PC-3 (cell line): Measurements from ENCODE around the gene TRPM1. TPM values are rescaled to one million over a fixed set of nuclear protein-coding genes. Genes with fewer than 3 reads are reported as not detected.

Experiments
- ATAC-seq: fragments of 200-7000 bp; cut with Tn5 transposase; 2 replicates; pipeline ENCODE4 v1.9.1; 2020; ENCODE audit warnings: mild to moderate bottlenecking, moderate library complexity
- BruUV-seq: library from RNA; stranded (reverse); fragments of 400-500 nt; replicated peaks from 2 replicates; lab custom pipeline; 2021; lab: Mats Ljungman, UMichigan
- CTCF ChIA-PET: fragments of 300-600 bp; sonication (Branson Sonifier 250); formaldehyde crosslinking; loops from one replicate; lab custom pipeline; 2022; ENCODE audit warnings: antibody characterized with exemption; lab: Charles Lee
- POLR2A ChIA-PET: fragments of 300-600 bp; sonication (Branson Sonifier 250); formaldehyde crosslinking; loops from one replicate; lab custom pipeline; 2022; ENCODE audit warnings: antibody characterized with exemption; ENCODE audit not compliant: unreplicated experiment; lab: Charles Lee
- DNase-seq: peaks from one replicate; pipeline ENCODE4 v3.0.0-alpha.2; 2015
- H2AFZ ChIP-seq: fragments of 300-600 bp; sonication (generic); 2 replicates; pipeline ENCODE4 v1.6.0; 2016; ENCODE audit warnings: antibody characterized with exemption, low read length
- H3F3A ChIP-seq: fragments of 300-600 bp; sonication (generic); one replicate; pipeline ENCODE4 v1.6.0; 2017; ENCODE audit warnings: antibody characterized with exemption, low read length, control low read depth, mild to moderate bottlenecking; ENCODE audit not compliant: unreplicated experiment
- H3K27ac ChIP-seq: fragments of 300-600 bp; sonication (generic); 2 replicates; pipeline ENCODE4 v1.5.1; 2016; ENCODE audit warnings: mild to moderate bottlenecking, low read length
- H3K27me3 ChIP-seq: fragments of 300-600 bp; sonication (generic); 2 replicates; pipeline ENCODE4 v1.6.1; 2016; ENCODE audit warnings: low read length, mixed read lengths
- H3K36me3 ChIP-seq: fragments of 300-600 bp; sonication (generic); 2 replicates; pipeline ENCODE4 v1.6.1; 2016; ENCODE audit warnings: low read depth, mixed run types, low read length, mixed read lengths
- H3K4me1 ChIP-seq: fragments of 300-600 bp; sonication (generic); 2 replicates; pipeline ENCODE4 v1.5.1; 2016; ENCODE audit warnings: low read length; ENCODE audit not compliant: insufficient read depth
- H3K4me2 ChIP-seq: fragments of 300-600 bp; sonication (generic); 2 replicates; pipeline ENCODE4 v1.6.0; 2016; ENCODE audit warnings: low read length
- H3K4me3 ChIP-seq: fragments of 300-600 bp; sonication (generic); 2 replicates; pipeline ENCODE4 v1.5.1; 2016; ENCODE audit warnings: mild to moderate bottlenecking, low read length, mixed read lengths
- H3K79me2 ChIP-seq: fragments of 300-600 bp; sonication (generic); 2 replicates; pipeline ENCODE4 v1.6.1; 2017; ENCODE audit warnings: low read length, mixed read lengths
- H3K9ac ChIP-seq: fragments of 300-600 bp; sonication (generic); 2 replicates; pipeline ENCODE4 v1.6.0; 2016; ENCODE audit warnings: mild to moderate bottlenecking, low read length
- H3K9me2 ChIP-seq: fragments of 300-600 bp; sonication (generic); replicated peaks from 2 replicates; pipeline ENCODE4 v1.6.1; 2016; ENCODE audit warnings: mixed run types, low read length, mixed read lengths
- H3K9me3 ChIP-seq: fragments of 300-600 bp; sonication (generic); 2 replicates; pipeline ENCODE4 v1.6.1; 2016; ENCODE audit warnings: low read length, mixed read lengths
- H4K20me1 ChIP-seq: fragments of 300-600 bp; sonication (generic); 2 replicates; pipeline ENCODE4 v1.6.1; 2016; ENCODE audit warnings: low read length, mixed read lengths
- CTCF ChIP-seq: fragments of 300-600 bp; sonication (generic); conservative IDR thresholded peaks from 2 replicates; pipeline ENCODE4 v1.5.1; 2017; ENCODE audit warnings: antibody characterized with exemption, low read depth, mild to moderate bottlenecking, low read length
- EZH2 ChIP-seq: fragments of 300-600 bp; sonication (generic); IDR thresholded peaks from one replicate; pipeline ENCODE4 v1.6.1; 2017; ENCODE audit warnings: antibody characterized with exemption, mild to moderate bottlenecking, low read length; ENCODE audit not compliant: unreplicated experiment
- EZH2phosphoT487 ChIP-seq: fragments of 300-600 bp; sonication (generic); IDR thresholded peaks from 2 replicates; pipeline ENCODE4 v1.6.1; 2018; ENCODE audit warnings: mild to moderate bottlenecking, antibody characterized with exemption, low read length, borderline replicate concordance
- intact Hi-C: fragments of 100-400 bp; cut with micrococcal nuclease; formaldehyde crosslinking; loops from 2 replicates; pipeline ENCODE4 v1.9.0; 2023
- total RNA-seq: library from RNA; depleted of rRNA; stranded (reverse); fragments of >200 nt; gene quantifications from 2 replicates; pipeline ENCODE4 v1.2.3, GENCODE V29; 2014

TRPM1 gene
- total RNA-seq, 1 experiment from 2014 or later, result not detected

GRCh38 chr15:31005660-31006059 is 95.9 kb downstream of the TRPM1 start:
- no TSS peak for BruUV-seq
- Histone ChIP-seq H3K36me3 (no peaks in the 10 kb centered on the region), H3F3A (no peaks in the 10 kb centered on the region), H3K9ac (no peak overlapping the region), H3K27me3 (peaks cover 60% of the 10 kb centered on the region), H2AFZ (no peak overlapping the region), H3K27ac (no peak overlapping the region), H3K4me1 (no peaks in the 10 kb centered on the region), H4K20me1 (no peaks in the 10 kb centered on the region), H3K4me2 (no peak overlapping the region), H3K9me3 (no peaks in the 10 kb centered on the region), H3K79me2 (no peaks in the 10 kb centered on the region), H3K4me3 (no peak overlapping the region), H3K9me2 (no peaks in the 10 kb centered on the region)
- ChIA-PET POLR2A (no interaction called here), CTCF (no interaction called here)
- intact Hi-C loops, result loop anchor here (5.0 kb wide), 1 partner anchor 107 kb away; no protein-coding TSS in a partner anchor
- TF ChIP-seq CTCF, result no peak
- no peak for ATAC-seq
- no peak for DNase-seq

- intact Hi-C loops, result no loop called here
- POLR2A ChIA-PET, result no interaction called here
Measured at GRCh38 chr15:31004220-31004733, 97.2 kb downstream of the TRPM1 start.

GRCh38 chr15:31001702-31002101 is 99.8 kb downstream of the TRPM1 start:
- no peak overlapping the region for H3K9ac ChIP-seq
- H3K36me3 ChIP-seq, result no peaks in the 10 kb centered on the region
- H3F3A ChIP-seq, result no peaks in the 10 kb centered on the region
- POLR2A ChIA-PET, result no interaction called here
- H2AFZ ChIP-seq, result no peak overlapping the region
- H3K79me2 ChIP-seq, result no peaks in the 10 kb centered on the region
- DNase-seq (no peak), ATAC-seq (no peak)
- BruUV-seq, result no TSS peak
- H3K27me3 ChIP-seq, result peaks cover 60% of the 10 kb centered on the region
- intact Hi-C loops, result no loop called here
- H3K4me2 ChIP-seq, result no peak overlapping the region
- no peak overlapping the region for H3K27ac ChIP-seq
- TF ChIP-seq EZH2phosphoT487 (no peak), EZH2 (no peak), CTCF (no peak)
- no peaks in the 10 kb centered on the region for H3K4me1 ChIP-seq
- CTCF ChIA-PET, result interaction anchor here (0.6 kb wide), 1 partner anchor 14 kb away, joined by 5 read pairs; no protein-coding TSS in a partner anchor
- H4K20me1 ChIP-seq, result no peaks in the 10 kb centered on the region
- no peaks in the 10 kb centered on the region for H3K9me3 ChIP-seq
- H3K9me2 ChIP-seq, result no peaks in the 10 kb centered on the region
- H3K4me3 ChIP-seq, result no peak overlapping the region

More at GRCh38 chr15:31004220-31004733, 97.2 kb downstream of the TRPM1 start:
- ATAC-seq, result no peak
- H3K9me2 ChIP-seq, result no peaks in the 10 kb centered on the region
- CTCF ChIA-PET, result no interaction called here
- no peak for DNase-seq
- H3F3A ChIP-seq, result no peaks in the 10 kb centered on the region
- no peaks in the 10 kb centered on the region for H3K79me2 ChIP-seq
- H3K9ac ChIP-seq, result no peak overlapping the region
- BruUV-seq, result no TSS peak
- no peaks in the 10 kb centered on the region for H3K4me1 ChIP-seq
- H3K36me3 ChIP-seq, result no peaks in the 10 kb centered on the region
- no peak overlapping the region for H3K4me3 ChIP-seq
- H3K9me3 ChIP-seq, result no peaks in the 10 kb centered on the region
- no peaks in the 10 kb centered on the region for H4K20me1 ChIP-seq
- H3K27me3 ChIP-seq, result peaks cover 71% of the 10 kb centered on the region
- H3K27ac ChIP-seq, result no peak overlapping the region
- no peak overlapping the region for H2AFZ ChIP-seq
- TF ChIP-seq CTCF (no peak), EZH2phosphoT487 (no peak), EZH2 (no peak)
- H3K4me2 ChIP-seq, result no peak overlapping the region
